GM10248 (cell line): ENCODE data around the gene CMKLR1.

ENCODE experiments used
- CTCF ChIA-PET: fragments of 300-600 bp; sonication (Branson Sonifier 250); formaldehyde crosslinking; extraction: SDS; loops from one replicate; lab custom pipeline; 2021; ENCODE audit warnings: antibody characterized with exemption; lab: Yijun Ruan, JAX
- POLR2A ChIA-PET: fragments of 350-650 bp; sonication (Branson Sonifier 250); formaldehyde crosslinking; extraction: SDS; loops from one replicate; lab custom pipeline; 2020; ENCODE audit warnings: antibody characterized with exemption; lab: Yijun Ruan, JAX
- DNase-seq: peaks from one replicate; pipeline ENCODE4 v3.0.0; 2012; ENCODE audit errors: extremely low spot score
- CTCF ChIP-seq: IDR thresholded peaks from 2 replicates; pipeline ENCODE4 v1.5.1; 2012; ENCODE audit warnings: mild to moderate bottlenecking, low read depth; ENCODE audit errors: extremely low read depth, missing control alignments, control extremely low read depth

Gene CMKLR1

GRCh38 chr12:108335349-108336119, 3.6 kb downstream of the CMKLR1 start:
- DNase-seq: peak; percentile 62
- CTCF ChIA-PET: interaction anchor here (1.1 to 4.9 kb wide), 11 partner anchors 10 to 177 kb away, joined by 3 to 32 read pairs (median 6); no protein-coding TSS in a partner anchor
- no peak for TF ChIP-seq CTCF
- POLR2A ChIA-PET: interaction anchor here (0.5 kb wide), 1 partner anchor 9 kb away, joined by 3 read pairs; no protein-coding TSS in a partner anchor

GRCh38 chr12:108333898-108334699, 5.0 kb downstream of the CMKLR1 start:
- DNase-seq: peak; percentile 60
- POLR2A ChIA-PET: no interaction called here
- CTCF ChIA-PET: interaction anchor here (0.8 to 4.9 kb wide), 13 partner anchors 9 to 284 kb away, joined by 3 to 32 read pairs (median 5); no protein-coding TSS in a partner anchor
- no peak for TF ChIP-seq CTCF

GRCh38 chr12:108332791-108333382, 6.2 kb downstream of the CMKLR1 start:
- ChIA-PET CTCF (interaction anchor here (0.9 to 4.9 kb wide), 7 partner anchors 9 to 285 kb away, joined by 3 to 32 read pairs (median 4); no protein-coding TSS in a partner anchor), POLR2A (no interaction called here)
- no peak for TF ChIP-seq CTCF
- DNase-seq: no peak

GRCh38 chr12:108328420-108328819, 10.7 kb downstream of the CMKLR1 start:
- POLR2A ChIA-PET: no interaction called here
- CTCF ChIA-PET: interaction anchor here (1.1 to 1.8 kb wide), 3 partner anchors 8 to 18 kb away, joined by 3 to 5 read pairs (median 4); no protein-coding TSS in a partner anchor
- no peak for DNase-seq
- no peak for TF ChIP-seq CTCF

- POLR2A ChIA-PET: no interaction called here
- no peak for DNase-seq
- TF ChIP-seq CTCF: no peak
- CTCF ChIA-PET: interaction anchor here (1.1 kb wide), 1 partner anchor 19 kb away, joined by 3 read pairs; no protein-coding TSS in a partner anchor
These were observed 11.3 kb downstream of the CMKLR1 start for GRCh38 chr12:108327621-108328344.
